ENCODE measurements around the gene IL31. TPM values are rescaled to one million over a fixed set of nuclear protein-coding genes. Genes with fewer than 3 reads are reported as not detected.

IL31 gene
- total and polyA plus RNA-seq, 2 donors (not counting 3 experiments of a cell fraction or from before 2014, with no cell fraction given): not detected

- H3K4me2 ChIP-seq (ENCODE audit: insufficient read depth, low read length): no peak overlapping the region
- H3K27me3 ChIP-seq (ENCODE audit: control insufficient read depth in 2 of 2, insufficient read depth in 2 of 2, low read length in 2 of 2): peaks cover 9 to 18% of the 10 kb centered on the region in 2 experiments
- no peak overlapping the region for H3K27ac ChIP-seq (ENCODE audit: insufficient read depth, low read depth, low read length)
- intact Hi-C loops (cut with micrococcal nuclease) (no loop called here), dilution Hi-C loops (cut with MboI; ENCODE audit: extremely low pct_ligation_motif_present, low sequenced_read_pairs) (no loop called here)
- H3K9me1 ChIP-seq (replicated peaks; ENCODE audit: control insufficient read depth, extremely low read depth, insufficient read depth, low read length): no peaks in the 10 kb centered on the region
- no peak overlapping the region for H2AFZ ChIP-seq (ENCODE audit: low read depth, low read length)
- FAIRE-seq (no peak), DNase-seq (ENCODE audit: low read depth, low spot score) (no peak)
- H4K20me1 ChIP-seq (replicated peaks; ENCODE audit: control insufficient read depth, extremely low read depth, insufficient read depth, low read length): no peaks in the 10 kb centered on the region
- TF ChIP-seq MAX (IDR thresholded peaks at IDR 0.05; ENCODE audit: insufficient read depth, insufficient read length) (no peak), MYC (IDR thresholded peaks at IDR 0.05; ENCODE audit: low read depth, low read length) (no peak)
- BruUV-seq (replicated peaks): no TSS peak
- no peak overlapping the region for H3K9ac ChIP-seq (replicated peaks; ENCODE audit: extremely low read depth, insufficient read depth, low read length)
- ChIA-PET POLR2A (no interaction called here), CTCF (no interaction called here)
- H3K4me3 ChIP-seq (replicated peaks in 1 of 3; ENCODE audit: insufficient read depth in 1 of 3, low read depth in 1 of 3, low read length in 3 of 3): no peak overlapping the region
- H3K9me3 ChIP-seq (replicated peaks; ENCODE audit: control insufficient read depth, insufficient read depth, low read length): no peaks in the 10 kb centered on the region
- peaks cover 13 to 14% of the 10 kb centered on the region in 2 experiments for H3K36me3 ChIP-seq (ENCODE audit: control insufficient read depth in 2 of 2, extremely low read depth in 1 of 2, insufficient read depth in 2 of 2, low read length in 2 of 2)
- H3K4me1 ChIP-seq (ENCODE audit: control insufficient read depth, extremely low read depth, insufficient read depth, low read length): peaks cover 8% of the 10 kb centered on the region
- no peaks in the 10 kb centered on the region for H3K79me2 ChIP-seq (ENCODE audit: control insufficient read depth, insufficient read depth, low read length)
Measured at GRCh38 chr12:122206976-122207375, 33.0 kb upstream of the IL31 start.

- no peak overlapping the region for H3K4me3 ChIP-seq (replicated peaks in 1 of 3; ENCODE audit: insufficient read depth in 1 of 3, low read depth in 1 of 3, low read length in 3 of 3)
- ChIA-PET POLR2A (no interaction called here), CTCF (interaction anchor here (0.6 to 1.7 kb wide), 4 partner anchors 16 to 117 kb away, joined by 3 to 5 read pairs (median 3); partner anchors contain the start of gene LRRC43)
- H3K27me3 ChIP-seq (ENCODE audit: control insufficient read depth in 2 of 2, insufficient read depth in 2 of 2, low read length in 2 of 2): peaks cover 9 to 18% of the 10 kb centered on the region in 2 experiments
- intact Hi-C loops (cut with micrococcal nuclease) (no loop called here), dilution Hi-C loops (cut with MboI; ENCODE audit: extremely low pct_ligation_motif_present, low sequenced_read_pairs) (no loop called here)
- H3K27ac ChIP-seq (ENCODE audit: insufficient read depth, low read depth, low read length): no peak overlapping the region
- H2AFZ ChIP-seq (ENCODE audit: low read depth, low read length): no peak overlapping the region
- peaks cover 8% of the 10 kb centered on the region for H3K4me1 ChIP-seq (ENCODE audit: control insufficient read depth, extremely low read depth, insufficient read depth, low read length)
- no peak overlapping the region for H3K4me2 ChIP-seq (ENCODE audit: insufficient read depth, low read length)
- DNase-seq (ENCODE audit: low read depth, low spot score): no peak
- TF ChIP-seq FOS (IDR thresholded peaks at IDR 0.05; ENCODE audit: borderline replicate concordance, insufficient read depth, low read length) (no peak), POLR2A (IDR thresholded peaks at IDR 0.05; ENCODE audit: low read depth, low read length) (no peak), EZH2 (IDR thresholded peaks at IDR 0.05; ENCODE audit: borderline replicate concordance, low read depth, low read length, severe bottlenecking) (no peak), CTCF (IDR thresholded peaks at IDR 0.05; ENCODE audit: extremely low read depth in 1 of 2, insufficient read depth in 1 of 2, low read depth in 1 of 2, low read length in 2 of 2) (no peak), MYC (IDR thresholded peaks at IDR 0.05; ENCODE audit: low read depth, low read length) (no peak), MAX (IDR thresholded peaks at IDR 0.05; ENCODE audit: insufficient read depth, insufficient read length) (no peak)
- no peak for FAIRE-seq
- H3K79me2 ChIP-seq (ENCODE audit: control insufficient read depth, insufficient read depth, low read length): no peaks in the 10 kb centered on the region
- peaks cover 11 to 12% of the 10 kb centered on the region in 2 experiments for H3K36me3 ChIP-seq (ENCODE audit: control insufficient read depth in 2 of 2, extremely low read depth in 1 of 2, insufficient read depth in 2 of 2, low read length in 2 of 2)
- BruUV-seq (replicated peaks): no TSS peak
- H3K9ac ChIP-seq (replicated peaks; ENCODE audit: extremely low read depth, insufficient read depth, low read length): no peak overlapping the region
- H3K9me1 ChIP-seq (replicated peaks; ENCODE audit: control insufficient read depth, extremely low read depth, insufficient read depth, low read length): no peaks in the 10 kb centered on the region
- no peaks in the 10 kb centered on the region for H3K9me3 ChIP-seq (replicated peaks; ENCODE audit: control insufficient read depth, insufficient read depth, low read length)
- no peaks in the 10 kb centered on the region for H4K20me1 ChIP-seq (replicated peaks; ENCODE audit: control insufficient read depth, extremely low read depth, insufficient read depth, low read length)
Measured at GRCh38 chr12:122206111-122206881, 32.3 kb upstream of the IL31 start.

All from endothelial cell of umbilical vein (primary cell).